Activated CD4-positive, alpha-beta T cell treated with anti-CD3 and anti-CD28 coated beads, Interleukin-2, amount 50 U/mL, for 24 hours (primary cell): Measurements from ENCODE around the gene CROCC.
"Not testable (repeated sequence)": the region's sequence is repeated elsewhere in the genome, so short reads cannot be mapped to it uniquely, and the experiment has no call there.

Experiments
- DNase-seq, 2 donors: peaks; one replicate each; pipeline ENCODE4 v3.0.0-alpha.2; 2020; ENCODE audit warnings: low read depth in 1 of 2, low spot score in 1 of 2

Gene CROCC

GRCh38 chr1:16913833-16914662 lies 7.7 kb upstream of the CROCC start:
- peak; percentile 88 to 97 for DNase-seq

DNA sequence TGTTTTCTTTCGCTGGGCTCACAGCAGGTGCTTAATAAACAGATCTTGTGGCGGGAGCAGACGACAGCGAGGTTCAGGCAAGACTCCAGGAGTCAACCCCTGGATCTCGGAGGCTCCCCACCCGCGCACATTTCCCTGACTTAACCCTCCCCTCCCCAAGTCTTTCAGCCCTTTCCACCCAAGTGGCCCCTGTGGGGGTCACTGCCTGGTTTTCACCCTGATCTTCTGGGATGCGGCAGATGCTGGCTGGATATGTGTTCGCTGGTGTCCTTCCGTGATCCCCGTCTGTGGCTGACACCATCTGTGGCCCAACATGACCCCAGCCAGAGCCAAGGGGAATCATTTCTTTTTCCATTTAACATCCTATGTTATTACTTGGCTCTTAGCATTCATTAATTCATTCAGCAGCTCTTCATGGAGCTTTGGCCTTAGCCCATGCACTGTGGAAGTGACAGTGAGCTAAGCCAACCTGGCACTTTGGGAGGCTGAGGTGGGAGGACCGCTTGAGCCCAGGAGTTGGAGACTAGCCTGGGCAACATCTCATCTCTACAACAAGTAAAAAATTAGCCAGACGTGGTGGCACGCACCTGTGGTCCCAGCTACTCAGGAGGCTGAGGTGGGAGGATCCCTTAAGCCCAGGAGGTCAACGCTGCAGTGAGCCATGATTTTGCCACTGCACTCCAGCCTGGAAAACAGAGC lies 6.7 kb upstream of the CROCC start:
- not testable (repeated sequence) for DNase-seq

GRCh38 chr1:16915627-16915973 lies 6.1 kb upstream of the CROCC start:
- DNase-seq, result no peak

GRCh38 chr1:16916036-16916880 lies 5.5 kb upstream of the CROCC start:
- not testable (repeated sequence) for DNase-seq

GRCh38 chr1:16918371-16918770 lies 3.4 kb upstream of the CROCC start:
- DNase-seq, result no peak

DNA sequence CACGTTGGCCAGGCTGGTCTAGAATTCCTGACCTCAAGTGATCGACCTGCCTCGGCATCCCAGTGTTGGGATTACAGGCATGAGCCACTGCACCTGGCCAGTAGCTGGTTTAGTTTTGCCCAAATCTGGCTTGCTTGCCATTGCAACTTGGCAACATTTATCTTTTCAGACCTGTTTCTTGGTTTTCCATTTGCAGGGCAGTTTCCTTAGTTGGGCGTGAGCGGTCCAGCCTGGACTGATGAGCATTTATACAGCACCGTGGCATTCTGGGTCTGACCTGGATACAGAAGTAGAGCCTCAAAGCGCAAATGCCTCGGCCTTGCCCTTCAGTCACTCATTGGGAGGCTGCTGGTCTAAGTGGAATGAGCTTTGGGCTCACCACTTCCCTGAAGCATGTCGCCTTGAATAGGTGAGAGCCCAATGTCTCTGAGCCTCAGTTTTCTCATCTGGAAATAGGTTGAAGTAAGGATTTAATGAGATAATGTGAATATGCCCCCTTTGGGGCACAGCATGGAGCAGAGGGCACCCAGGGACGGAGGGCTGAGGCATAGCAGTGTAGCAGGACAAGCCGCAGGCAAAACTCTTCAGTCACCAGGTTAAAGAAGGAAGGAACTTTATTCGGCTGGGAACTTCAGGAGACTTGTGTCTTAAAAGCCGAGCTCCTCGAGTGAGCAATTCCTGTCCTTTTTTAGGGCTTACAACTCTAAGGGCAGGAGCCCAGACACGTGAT lies 2.6 kb upstream of the CROCC start:
- not testable (repeated sequence) for DNase-seq

- DNase-seq, result no peak
Measured at GRCh38 chr1:16920951-16921350, 780 bp upstream of the CROCC start.

GRCh38 chr1:16922466-16922865 lies 735 bp downstream of the CROCC start:
- DNase-seq, result no peak

GRCh38 chr1:16922885-16923431 lies 1.2 kb downstream of the CROCC start:
- no peak for DNase-seq

DNA sequence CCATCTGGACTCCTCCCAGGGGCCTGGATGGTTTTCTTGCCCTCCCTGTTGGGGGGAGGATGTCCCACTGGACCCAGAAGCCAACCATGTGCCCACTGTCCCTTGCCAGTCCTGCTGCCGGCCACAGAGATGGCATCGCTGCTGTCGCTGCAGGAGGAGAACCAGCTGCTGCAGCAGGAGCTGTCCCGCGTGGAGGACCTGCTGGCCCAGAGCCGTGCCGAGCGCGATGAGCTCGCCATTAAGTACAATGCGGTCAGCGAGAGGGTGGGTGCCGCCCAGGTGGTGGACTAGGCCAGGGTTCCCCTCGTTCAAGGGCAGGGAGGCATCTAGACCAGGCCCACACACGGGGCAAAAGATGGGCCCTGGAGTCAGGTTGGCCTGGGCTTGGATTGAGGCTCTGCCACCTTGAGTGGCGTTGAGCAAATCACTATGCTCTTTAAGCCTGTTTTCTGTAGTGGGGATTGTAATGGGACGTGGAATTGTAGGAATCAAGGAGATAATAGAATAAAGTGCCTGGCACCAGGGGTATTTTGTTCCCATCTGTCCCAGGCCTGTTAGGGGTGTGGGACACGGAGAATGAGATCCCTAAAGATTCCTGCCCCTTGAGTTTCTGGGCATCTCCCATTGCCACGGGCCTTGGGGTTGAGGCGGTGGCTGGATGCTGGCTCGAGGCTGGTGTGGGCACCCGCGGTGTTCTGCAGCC lies 2.6 kb downstream of the CROCC start:
- DNase-seq, result no peak

DNA sequence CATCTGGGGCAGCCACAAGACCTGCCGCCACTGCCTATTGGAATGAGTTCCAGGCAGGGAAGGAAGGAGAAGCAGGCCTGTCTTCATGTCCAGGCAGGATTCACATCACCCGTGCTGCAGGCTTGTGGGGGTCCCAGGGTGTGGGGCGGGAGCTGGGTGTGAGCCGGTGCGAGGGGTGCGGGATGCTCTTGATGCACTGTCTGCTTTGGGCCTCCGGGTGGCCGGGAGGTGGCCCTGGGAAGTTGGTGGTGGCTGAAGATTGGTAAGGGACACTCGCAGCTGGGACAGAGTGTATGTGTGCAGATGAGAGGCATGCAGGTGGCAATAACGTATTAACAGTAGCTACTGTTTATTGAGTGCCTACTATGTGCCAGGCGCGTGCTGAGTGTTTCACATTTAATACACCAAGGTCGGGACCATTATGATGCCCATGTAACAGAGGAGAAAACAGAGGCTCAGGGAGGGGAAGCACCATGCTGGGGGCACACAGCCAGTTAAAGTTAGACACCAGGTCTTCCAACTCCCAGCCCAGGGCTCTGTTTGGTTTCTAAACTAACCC lies 3.3 kb downstream of the CROCC start:
- DNase-seq, result no peak

DNA sequence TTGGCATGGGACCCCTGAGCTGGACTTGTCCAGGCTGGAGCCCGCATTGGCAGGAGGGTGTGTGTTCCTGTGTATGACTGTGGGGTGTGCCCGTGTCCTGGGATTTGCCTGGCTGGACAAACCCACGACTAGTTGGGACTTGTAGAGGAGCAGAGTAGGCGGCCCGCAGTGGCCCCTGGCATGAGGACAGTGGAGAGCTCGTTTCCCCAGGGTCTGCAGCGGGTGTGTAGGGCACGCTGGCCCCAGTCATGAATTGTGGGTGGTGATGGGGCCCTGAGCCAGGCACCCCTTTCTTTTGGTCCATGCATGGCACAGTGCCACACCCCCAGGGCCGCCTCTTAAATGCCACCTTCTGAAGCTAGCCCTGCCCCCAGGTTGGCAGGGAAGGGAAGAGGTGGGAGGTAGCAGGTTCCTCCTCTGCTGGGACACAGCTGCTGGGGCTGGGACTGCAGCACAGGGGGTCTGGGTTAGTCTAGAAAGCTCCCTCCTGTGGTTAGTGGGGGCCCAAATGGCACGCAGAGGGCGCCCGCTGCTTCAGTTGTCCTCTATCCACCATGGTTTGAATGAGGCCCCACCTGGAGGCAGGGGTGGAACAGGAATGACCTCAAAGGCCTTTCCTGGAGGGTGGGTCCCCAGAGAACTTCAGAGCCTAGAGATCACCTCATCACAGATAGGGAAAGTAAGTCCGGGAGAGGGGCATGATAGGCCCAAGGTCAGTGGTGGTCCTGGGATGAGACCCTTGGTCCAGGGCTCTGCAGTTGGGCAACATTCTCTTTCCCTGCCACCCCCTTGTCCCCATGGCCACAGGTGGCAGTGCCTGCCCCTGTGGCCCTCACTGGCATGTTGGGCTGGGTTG lies 4.1 kb downstream of the CROCC start:
- DNase-seq, result no peak

DNA sequence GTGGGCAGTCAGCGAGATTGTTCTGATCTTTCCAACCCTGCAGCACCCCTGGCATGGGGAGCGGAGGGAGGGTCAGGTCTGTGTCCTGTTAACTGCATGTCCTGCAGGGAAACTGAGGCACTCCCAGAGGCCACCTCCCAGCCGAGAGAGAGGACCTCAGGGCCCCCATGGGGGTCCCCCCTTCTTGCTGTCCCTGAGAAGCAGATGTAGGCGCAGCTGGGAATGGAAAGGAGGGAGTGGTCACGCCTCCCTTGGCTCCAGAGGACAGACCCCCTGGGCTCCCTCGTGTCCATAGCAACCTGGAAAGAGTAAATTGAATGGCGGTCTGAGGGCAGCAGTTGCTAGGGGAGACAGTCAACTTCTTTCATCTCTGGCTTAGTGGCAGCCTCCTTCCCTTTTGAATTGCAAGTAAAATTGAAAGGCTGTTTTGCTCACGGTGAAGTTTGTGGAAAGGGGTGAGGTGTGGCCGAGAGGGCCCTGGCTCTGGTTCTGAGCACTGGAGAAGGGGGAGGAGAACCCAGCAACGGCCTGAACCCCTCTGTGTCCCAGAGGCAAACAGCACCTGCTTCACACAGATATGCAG lies 4.9 kb downstream of the CROCC start:
- DNase-seq, result no peak

DNA sequence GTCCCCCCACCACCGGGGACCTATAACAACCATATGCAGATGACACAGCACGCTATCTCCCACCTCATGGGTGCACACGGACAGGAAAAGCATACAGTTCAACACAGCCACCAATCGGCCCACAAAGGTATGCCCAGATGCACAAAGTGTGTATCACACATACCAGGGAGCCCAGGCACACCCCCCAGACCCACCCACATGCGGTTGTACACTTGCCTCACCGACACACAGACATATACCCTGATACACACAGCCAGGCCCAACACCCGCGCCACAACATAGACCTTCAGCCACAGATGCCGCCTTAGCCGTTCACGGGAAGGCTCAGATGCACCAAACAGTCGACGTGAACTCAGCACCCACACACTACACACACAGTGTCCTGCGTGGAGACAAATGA lies 5.5 kb downstream of the CROCC start:
- DNase-seq, result no peak

DNA sequence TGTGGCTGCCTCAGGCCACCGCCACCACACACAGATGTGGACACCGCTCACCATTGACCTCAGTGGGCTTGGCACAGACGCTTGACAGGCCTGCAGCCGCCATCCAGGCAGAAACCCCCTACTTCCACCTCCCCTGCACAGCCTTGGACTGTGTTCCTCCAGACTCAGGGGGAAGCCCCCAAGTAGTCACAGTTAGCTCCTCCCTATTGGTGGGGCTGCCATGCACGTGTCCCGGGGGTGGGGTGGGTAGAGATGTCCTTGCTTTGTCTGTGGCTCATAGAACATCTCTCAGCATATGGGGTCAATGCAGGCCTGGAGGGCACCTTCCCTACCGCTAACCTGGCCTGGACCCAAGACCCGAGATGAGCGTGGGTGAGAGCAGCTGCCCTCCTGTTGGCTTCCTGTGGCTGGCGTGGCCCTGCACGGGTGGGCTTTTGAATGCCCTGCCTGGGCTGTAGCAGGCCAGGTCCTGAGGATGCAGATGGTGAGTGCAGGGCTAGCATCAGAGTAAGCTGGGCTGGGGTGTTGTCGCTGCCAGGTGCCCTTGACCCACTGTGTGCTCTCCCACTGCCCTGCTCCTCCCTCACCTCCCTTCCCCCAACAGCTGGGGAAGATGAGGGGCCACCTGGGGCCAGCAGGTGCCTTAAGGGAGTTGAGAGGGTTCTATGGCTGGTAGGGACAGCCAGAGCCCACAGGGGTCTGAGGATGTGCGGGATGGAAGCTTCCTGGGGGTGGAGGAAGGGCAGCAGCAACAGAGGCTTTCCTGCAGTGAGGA lies 6.2 kb downstream of the CROCC start:
- DNase-seq, result no peak

- not testable (repeated sequence) for DNase-seq
Measured at GRCh38 chr1:16929146-16930041, 7.7 kb downstream of the CROCC start.
